Activated naive CD4-positive, alpha-beta T cell treated with anti-CD3 and anti-CD28 coated beads for 36 hours (primary cell): ENCODE measurements around the gene KCNE4. TPM values are rescaled to one million over a fixed set of nuclear protein-coding genes. Genes with fewer than 3 reads are reported as not detected.

ENCODE experiments used
- CTCF ChIA-PET: fragments of 350-600 bp; sonication (Branson Sonifier 250); formaldehyde crosslinking; loops from one replicate; lab custom pipeline; 2021; ENCODE audit warnings: antibody characterized with exemption; lab: Charles Lee
- DNase-seq: peaks from one replicate; pipeline ENCODE4 v3.0.0-alpha.2; 2020
- H3K27ac Mint-ChIP-seq: one replicate; pipeline ENCODE4 v1.8.0; 2021; ENCODE audit warnings: mild to moderate bottlenecking, mixed read lengths
- H3K27me3 Mint-ChIP-seq: one replicate; pipeline ENCODE4 v1.8.0; 2021; ENCODE audit warnings: low read depth, mixed read lengths
- H3K36me3 Mint-ChIP-seq: one replicate; pipeline ENCODE4 v1.8.0; 2021; ENCODE audit warnings: low read depth, mixed read lengths
- H3K4me1 Mint-ChIP-seq: one replicate; pipeline ENCODE4 v1.8.0; 2021; ENCODE audit warnings: low read depth, mixed read lengths
- H3K4me3 Mint-ChIP-seq: one replicate; pipeline ENCODE4 v1.8.0; 2021; ENCODE audit warnings: mild to moderate bottlenecking, moderate library complexity, mixed read lengths
- H3K9me3 Mint-ChIP-seq: one replicate; pipeline ENCODE4 v1.8.0; 2021; ENCODE audit warnings: mixed read lengths
- intact Hi-C: fragments of 100-400 bp; cut with micrococcal nuclease; formaldehyde crosslinking; loops from one replicate; pipeline ENCODE4 v1.15.1; 2023
- total RNA-seq, 2 experiments: library from RNA; stranded (reverse); gene quantifications; one replicate each; pipeline ENCODE4 v1.2.3, GENCODE V29; 2021

KCNE4 gene
- not detected for total RNA-seq

GRCh38 chr2:223051693-223052289, at the start of gene KCNE4:
Gene KCNE4, plus strand, starts transcription at chr2:223052190. Its CDS starts 641 bp downstream, at chr2:223052831.
- no peaks in the 10 kb centered on the region for H3K4me1 Mint-ChIP-seq
- no peaks in the 10 kb centered on the region for H3K36me3 Mint-ChIP-seq
- intact Hi-C loops = no loop called here
- no peak within 1 kb of the TSS for H3K4me3 Mint-ChIP-seq
- CTCF ChIA-PET = no interaction called here
- no peak for DNase-seq
- H3K9me3 Mint-ChIP-seq = no peaks in the 10 kb centered on the region
- H3K27me3 Mint-ChIP-seq = peaks cover 9% of the 10 kb centered on the region
- H3K27ac Mint-ChIP-seq = no peak within 1 kb of the TSS

- DNase-seq = no peak
- no peaks in the 10 kb centered on the region for H3K9me3 Mint-ChIP-seq
- H3K4me1 Mint-ChIP-seq = no peaks in the 10 kb centered on the region
- no peak overlapping the region for H3K4me3 Mint-ChIP-seq
- CTCF ChIA-PET = no interaction called here
- no peak overlapping the region for H3K27ac Mint-ChIP-seq
- H3K27me3 Mint-ChIP-seq = peaks cover 15% of the 10 kb centered on the region
- intact Hi-C loops = no loop called here
- no peaks in the 10 kb centered on the region for H3K36me3 Mint-ChIP-seq
These were observed 48.8 kb upstream of the KCNE4 start for GRCh38 chr2:223003191-223003590.

- intact Hi-C loops = no loop called here
- Mint-ChIP-seq H3K9me3 (no peaks in the 10 kb centered on the region), H3K4me3 (no peak overlapping the region), H3K27me3 (peaks cover 12% of the 10 kb centered on the region), H3K36me3 (no peaks in the 10 kb centered on the region), H3K4me1 (no peaks in the 10 kb centered on the region), H3K27ac (no peak overlapping the region)
- CTCF ChIA-PET = no interaction called here
- no peak for DNase-seq
These were observed 46.5 kb upstream of the KCNE4 start for GRCh38 chr2:223005496-223005895.

- intact Hi-C loops = no loop called here
- Mint-ChIP-seq H3K27ac (no peak overlapping the region), H3K9me3 (no peaks in the 10 kb centered on the region), H3K27me3 (peaks cover 10% of the 10 kb centered on the region), H3K36me3 (no peaks in the 10 kb centered on the region), H3K4me3 (no peak overlapping the region), H3K4me1 (no peaks in the 10 kb centered on the region)
- DNase-seq = no peak
- CTCF ChIA-PET = no interaction called here
These were observed 44.5 kb upstream of the KCNE4 start for GRCh38 chr2:223007531-223007930.

GRCh38 chr2:223008162-223008561, 43.8 kb upstream of the KCNE4 start:
- no peak for DNase-seq
- H3K27ac Mint-ChIP-seq = no peak overlapping the region
- H3K4me3 Mint-ChIP-seq = no peak overlapping the region
- intact Hi-C loops = no loop called here
- H3K36me3 Mint-ChIP-seq = no peaks in the 10 kb centered on the region
- no peaks in the 10 kb centered on the region for H3K9me3 Mint-ChIP-seq
- peaks cover 9% of the 10 kb centered on the region for H3K27me3 Mint-ChIP-seq
- H3K4me1 Mint-ChIP-seq = no peaks in the 10 kb centered on the region
- CTCF ChIA-PET = no interaction called here

- no peak for DNase-seq
- Mint-ChIP-seq H3K36me3 (no peaks in the 10 kb centered on the region), H3K9me3 (no peaks in the 10 kb centered on the region), H3K4me1 (no peaks in the 10 kb centered on the region), H3K4me3 (no peak overlapping the region), H3K27ac (no peak overlapping the region), H3K27me3 (peaks cover 11% of the 10 kb centered on the region)
- CTCF ChIA-PET = interaction anchor here (0.9 kb wide), 1 partner anchor 25 kb away, joined by 4 read pairs; no protein-coding TSS in a partner anchor
- intact Hi-C loops = no loop called here
These were observed 43.0 kb upstream of the KCNE4 start for GRCh38 chr2:223008956-223009355.

GRCh38 chr2:223010641-223011040, 41.3 kb upstream of the KCNE4 start:
- Mint-ChIP-seq H3K9me3 (no peaks in the 10 kb centered on the region), H3K27me3 (peaks cover 11% of the 10 kb centered on the region), H3K36me3 (no peaks in the 10 kb centered on the region), H3K4me3 (no peak overlapping the region), H3K4me1 (no peaks in the 10 kb centered on the region), H3K27ac (no peak overlapping the region)
- no peak for DNase-seq
- CTCF ChIA-PET = no interaction called here
- intact Hi-C loops = no loop called here

- Mint-ChIP-seq H3K36me3 (no peaks in the 10 kb centered on the region), H3K9me3 (peaks cover 3% of the 10 kb centered on the region), H3K4me1 (no peaks in the 10 kb centered on the region), H3K27ac (no peak overlapping the region), H3K4me3 (no peak overlapping the region), H3K27me3 (peaks cover 11% of the 10 kb centered on the region)
- CTCF ChIA-PET = no interaction called here
- DNase-seq = no peak
- intact Hi-C loops = no loop called here
These were observed 39.7 kb upstream of the KCNE4 start for GRCh38 chr2:223012291-223012690.

- peaks cover 17% of the 10 kb centered on the region for H3K9me3 Mint-ChIP-seq
- DNase-seq = no peak
- CTCF ChIA-PET = no interaction called here
- intact Hi-C loops = no loop called here
- no peaks in the 10 kb centered on the region for H3K36me3 Mint-ChIP-seq
- H3K27ac Mint-ChIP-seq = no peak overlapping the region
- no peaks in the 10 kb centered on the region for H3K4me1 Mint-ChIP-seq
- H3K4me3 Mint-ChIP-seq = no peak overlapping the region
- peaks cover 6% of the 10 kb centered on the region for H3K27me3 Mint-ChIP-seq
These were observed 32.5 kb upstream of the KCNE4 start for GRCh38 chr2:223019390-223019930.

- Mint-ChIP-seq H3K9me3 (peaks cover 17% of the 10 kb centered on the region), H3K4me3 (no peak overlapping the region), H3K4me1 (no peaks in the 10 kb centered on the region)
These were observed 31.8 kb upstream of the KCNE4 start for GRCh38 chr2:223019987-223020717.

GRCh38 chr2:223020971-223021675, 30.9 kb upstream of the KCNE4 start:
- Mint-ChIP-seq H3K36me3 (no peaks in the 10 kb centered on the region), H3K27me3 (peaks cover 6% of the 10 kb centered on the region), H3K9me3 (peaks cover 16% of the 10 kb centered on the region), H3K4me1 (no peaks in the 10 kb centered on the region), H3K4me3 (no peak overlapping the region), H3K27ac (no peak overlapping the region)
- no peak for DNase-seq
- intact Hi-C loops = no loop called here
- CTCF ChIA-PET = no interaction called here

More at GRCh38 chr2:223019987-223020717, 31.8 kb upstream of the KCNE4 start:
- intact Hi-C loops = no loop called here
- Mint-ChIP-seq H3K27ac (no peak overlapping the region), H3K27me3 (peaks cover 6% of the 10 kb centered on the region), H3K36me3 (no peaks in the 10 kb centered on the region)
- DNase-seq = no peak
- CTCF ChIA-PET = no interaction called here

GRCh38 chr2:223026357-223027110, 25.5 kb upstream of the KCNE4 start:
- no peaks in the 10 kb centered on the region for H3K4me1 Mint-ChIP-seq
- intact Hi-C loops = no loop called here
- no peak for DNase-seq
- no peaks in the 10 kb centered on the region for H3K9me3 Mint-ChIP-seq
- no peak overlapping the region for H3K27ac Mint-ChIP-seq
- CTCF ChIA-PET = interaction anchor here (1.2 kb wide), 1 partner anchor 99 kb away, joined by 3 read pairs; no protein-coding TSS in a partner anchor
- no peaks in the 10 kb centered on the region for H3K27me3 Mint-ChIP-seq
- no peak overlapping the region for H3K4me3 Mint-ChIP-seq
- no peaks in the 10 kb centered on the region for H3K36me3 Mint-ChIP-seq
